Right lobe of liver (tissue), 4 donors: ENCODE data around the gene BCAM.

ENCODE experiments used
- CTCF ChIP-seq, 4 donors: fragments of 200-600 bp in 3 of 4; fragments of 450-650 bp in 1 of 4; IDR thresholded peaks; one replicate each; pipeline versions ENCODE4 v1.5.1 to v1.8.0; 2016 to 2022; ENCODE audit warnings: antibody characterized with exemption in 4 of 4, mild to moderate bottlenecking in 2 of 4
- POLR2A ChIP-seq: fragments of 450-650 bp; IDR thresholded peaks from one replicate; pipeline ENCODE4 v1.6.1; 2017; ENCODE audit warnings: antibody characterized with exemption, mild to moderate bottlenecking
- donor health status: DM: no; HTN: no; CAD: no.
- donor health status: DM: no; HTN: no; CAD: no.
- donor health status: DM: no; HTN: yes; CAD: no.

- TF ChIP-seq CTCF (IDR thresholded peaks at IDR 0.05) (no peak), POLR2A (no peak)
Measured at GRCh38 chr19:44822670-44823372, 13.9 kb downstream of the BCAM start.
